NCI-H2081 treated with DMSO at 0.1 percent for 48 hours (cell line): ENCODE measurements around the gene EML1.

ENCODE experiments used
- DNase-seq: peaks from one replicate; lab custom pipeline; 2025; lab: John Stamatoyannopoulos, UW

The EML1 gene

GRCh38 chr14:99805757-99806439, 12.7 kb downstream of the EML1 start:
- no peak for DNase-seq

- no peak for DNase-seq
Observed at GRCh38 chr14:99806836-99807235, 13.6 kb downstream of the EML1 start.

- no peak for DNase-seq
Observed at GRCh38 chr14:99807413-99808153, 14.4 kb downstream of the EML1 start.

GRCh38 chr14:99808154-99808505, 14.9 kb downstream of the EML1 start:
- no peak for DNase-seq

- no peak for DNase-seq
Observed at GRCh38 chr14:99808515-99808914, 15.3 kb downstream of the EML1 start.

- no peak for DNase-seq
Observed at GRCh38 chr14:99809360-99809759, 16.1 kb downstream of the EML1 start.

- DNase-seq = no peak
Observed at GRCh38 chr14:99809859-99810558, 16.8 kb downstream of the EML1 start.

- DNase-seq = no peak
Observed at GRCh38 chr14:99810559-99810874, 17.3 kb downstream of the EML1 start.

GRCh38 chr14:99812096-99812750, 19.0 kb downstream of the EML1 start:
- DNase-seq = no peak

GRCh38 chr14:99812892-99813291, 19.7 kb downstream of the EML1 start:
- DNase-seq = no peak

- no peak for DNase-seq
Observed at GRCh38 chr14:99815696-99816095, 22.5 kb downstream of the EML1 start.

- DNase-seq = no peak
Observed at GRCh38 chr14:99816217-99816616, 23.0 kb downstream of the EML1 start.

GRCh38 chr14:99816642-99817041, 23.4 kb downstream of the EML1 start:
- no peak for DNase-seq

GRCh38 chr14:99817331-99817730, 24.1 kb downstream of the EML1 start:
- DNase-seq = no peak

- no peak for DNase-seq
Observed at GRCh38 chr14:99818503-99819036, 25.4 kb downstream of the EML1 start.

GRCh38 chr14:99819514-99819913, 26.3 kb downstream of the EML1 start:
- no peak for DNase-seq

GRCh38 chr14:99820702-99821331, 27.6 kb downstream of the EML1 start:
- DNase-seq = no peak

- no peak for DNase-seq
Observed at GRCh38 chr14:99821519-99822508, 28.6 kb downstream of the EML1 start.

GRCh38 chr14:99822800-99823455, 29.7 kb downstream of the EML1 start:
- no peak for DNase-seq

GRCh38 chr14:99824776-99825175, 31.6 kb downstream of the EML1 start:
- no peak for DNase-seq
